Mammary epithelial cell (primary cell): Measurements from ENCODE around the gene TFCP2.

Experiments
- EZH2 ChIP-seq: IDR thresholded peaks from 2 replicates; pipeline ENCODE4 v1.6.1; 2012; ENCODE audit warnings: low read length, inconsistent platforms, borderline replicate concordance
- TF ChIP-seq, protein P1 (sequence below), 2 donors: IDR thresholded peaks in 1 of 2; conservative IDR thresholded peaks in 1 of 2; 2 replicates each; pipeline ENCODE4 v1.5.1; 2011 to 2012; ENCODE audit warnings: inconsistent platforms in 2 of 2, low read length in 2 of 2, mild to moderate bottlenecking in 2 of 2, control low read depth in 1 of 2, low read depth in 1 of 2; ENCODE audit not compliant: insufficient read depth in 1 of 2; ENCODE audit errors: extremely low read depth in 1 of 2

DNA sequence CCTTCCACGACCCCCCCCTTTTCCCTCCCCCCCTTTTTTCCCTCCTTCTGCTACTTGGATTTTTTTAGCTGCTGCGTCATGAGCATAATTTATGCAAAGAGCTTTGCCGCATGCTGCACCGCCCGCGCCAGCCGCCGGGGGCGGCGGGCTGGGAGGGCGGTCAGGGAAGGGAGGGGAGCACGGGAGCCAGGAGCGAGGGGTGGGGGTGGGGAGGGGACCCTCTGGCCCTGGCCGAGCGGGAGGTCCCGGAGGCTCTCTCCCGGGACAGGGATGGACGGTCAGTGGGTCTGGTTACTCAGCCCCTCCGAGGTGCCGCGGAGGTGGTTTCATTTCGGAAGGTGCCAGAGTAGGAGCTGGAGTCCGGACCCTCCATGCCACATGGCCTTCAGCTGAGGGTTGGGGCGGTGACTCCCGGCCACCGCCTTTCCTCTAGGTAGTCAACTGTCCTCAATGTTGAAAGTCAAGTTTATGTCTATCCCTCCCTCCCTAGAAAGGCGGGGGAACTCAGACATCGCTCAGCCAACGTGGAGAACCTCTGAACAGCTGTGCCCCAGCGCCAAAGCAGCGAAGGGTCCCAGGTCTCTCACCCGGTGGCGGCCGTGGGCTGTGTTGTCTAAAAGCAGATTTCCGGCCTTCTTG is 45.2 kb upstream of the TFCP2 start, which contains the start of gene POU6F1:
- TF ChIP-seq, protein P1, sequence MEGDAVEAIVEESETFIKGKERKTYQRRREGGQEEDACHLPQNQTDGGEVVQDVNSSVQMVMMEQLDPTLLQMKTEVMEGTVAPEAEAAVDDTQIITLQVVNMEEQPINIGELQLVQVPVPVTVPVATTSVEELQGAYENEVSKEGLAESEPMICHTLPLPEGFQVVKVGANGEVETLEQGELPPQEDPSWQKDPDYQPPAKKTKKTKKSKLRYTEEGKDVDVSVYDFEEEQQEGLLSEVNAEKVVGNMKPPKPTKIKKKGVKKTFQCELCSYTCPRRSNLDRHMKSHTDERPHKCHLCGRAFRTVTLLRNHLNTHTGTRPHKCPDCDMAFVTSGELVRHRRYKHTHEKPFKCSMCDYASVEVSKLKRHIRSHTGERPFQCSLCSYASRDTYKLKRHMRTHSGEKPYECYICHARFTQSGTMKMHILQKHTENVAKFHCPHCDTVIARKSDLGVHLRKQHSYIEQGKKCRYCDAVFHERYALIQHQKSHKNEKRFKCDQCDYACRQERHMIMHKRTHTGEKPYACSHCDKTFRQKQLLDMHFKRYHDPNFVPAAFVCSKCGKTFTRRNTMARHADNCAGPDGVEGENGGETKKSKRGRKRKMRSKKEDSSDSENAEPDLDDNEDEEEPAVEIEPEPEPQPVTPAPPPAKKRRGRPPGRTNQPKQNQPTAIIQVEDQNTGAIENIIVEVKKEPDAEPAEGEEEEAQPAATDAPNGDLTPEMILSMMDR (conservative IDR thresholded peaks at IDR 0.05 in 1 of 2, IDR thresholded peaks at IDR 0.05 in 1 of 2; ENCODE audit: extremely low read depth in 1 of 2, insufficient read depth in 1 of 2, low read depth in 1 of 2, low read length in 2 of 2), result peak; percentile 33 to 64
- TF ChIP-seq EZH2, result no peak
